Left kidney (tissue), 2 donors: ENCODE results near the gene VPS35L. TPM values are rescaled to one million over a fixed set of nuclear protein-coding genes. Genes with fewer than 3 reads are reported as not detected.
A peak's percentile ranks its signal among the peaks of the same experiment; 100 is the strongest.
"Not testable (repeated sequence)": the region's sequence is repeated elsewhere in the genome, so short reads cannot be mapped to it uniquely, and the experiment has no call there.

Experiments
- DNase-seq: peaks from one replicate; pipeline ENCODE4 v3.0.0-alpha.2; 2013
- polyA plus RNA-seq: library from polyadenylated mRNA; unstranded; fragments of 120-200 nt; gene quantifications from one replicate; pipeline ENCODE4 v1.2.1, GENCODE V29; 2013; ENCODE audit not compliant: insufficient read length

VPS35L gene
- polyA plus RNA-seq, 1 donor: 68.2 TPM

GRCh38 chr16:19644877-19645276 is 89.4 kb downstream of the VPS35L start:
- DNase-seq: no peak

DNA sequence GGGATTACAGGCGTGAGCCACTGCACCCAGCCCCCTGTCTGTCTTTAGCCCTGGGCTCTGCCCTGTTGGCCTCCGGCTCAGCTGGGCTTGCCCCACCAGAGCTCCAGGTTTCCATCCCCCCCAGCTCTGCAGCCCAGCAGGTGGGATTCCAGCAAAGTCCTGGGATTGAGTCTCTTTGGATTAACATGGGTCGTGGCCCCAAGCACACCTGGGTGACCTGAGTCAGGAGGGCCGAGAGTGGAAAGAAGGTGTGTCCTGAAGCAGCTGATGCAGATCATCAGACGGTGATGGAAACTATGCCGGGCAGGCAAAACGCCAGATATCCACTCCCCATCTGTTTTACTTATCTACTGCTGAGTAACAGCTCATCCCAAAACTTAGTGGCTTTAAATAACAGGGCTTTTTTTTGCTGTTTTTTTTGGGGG is 90.1 kb downstream of the VPS35L start:
- no peak for DNase-seq

- DNase-seq: no peak
These were observed 94.5 kb downstream of the VPS35L start for GRCh38 chr16:19649980-19650379.

GRCh38 chr16:19654147-19654546 is 98.6 kb downstream of the VPS35L start:
- no peak for DNase-seq

GRCh38 chr16:19655242-19655777 is 99.8 kb downstream of the VPS35L start:
- no peak for DNase-seq

DNA sequence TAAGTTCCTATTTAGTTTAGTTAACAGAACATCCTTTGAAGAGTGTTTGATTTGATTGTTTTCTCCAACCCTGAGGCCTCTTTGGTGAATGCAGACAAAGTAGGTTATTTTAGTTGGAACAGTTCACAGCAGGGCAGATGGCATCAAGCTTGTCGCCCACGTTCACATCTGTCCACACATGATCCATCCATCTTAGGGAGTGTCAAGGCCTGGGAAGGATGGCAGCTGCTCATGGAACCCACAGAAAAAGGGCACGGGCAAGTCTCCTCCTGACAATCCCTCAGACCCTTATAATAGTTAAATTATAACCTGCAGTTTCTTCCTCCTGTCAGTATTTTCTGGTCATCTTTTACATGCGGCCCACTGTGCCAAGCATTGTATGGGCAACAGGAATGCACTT is 102.3 kb downstream of the VPS35L start:
- DNase-seq: no peak

- no peak for DNase-seq
These were observed 104.1 kb downstream of the VPS35L start for GRCh38 chr16:19659554-19659953.

DNA sequence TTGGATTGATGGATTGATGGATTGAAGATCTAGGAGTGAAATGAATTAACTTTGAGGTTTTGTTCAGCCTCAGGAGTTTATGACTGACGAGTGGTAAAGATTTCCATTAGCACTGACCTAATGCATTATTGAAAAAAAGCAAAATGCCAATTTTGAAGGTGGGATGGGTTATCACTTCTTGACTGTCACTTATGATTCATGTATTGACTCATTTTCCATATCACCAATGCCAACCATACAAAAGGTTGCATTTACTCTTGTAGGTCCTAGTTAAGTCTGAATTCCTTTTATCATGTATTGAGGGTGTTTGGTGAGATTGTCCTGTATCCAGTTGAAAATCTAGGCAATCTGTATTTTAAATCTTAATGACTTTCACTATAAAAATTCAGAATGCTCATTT is 104.9 kb downstream of the VPS35L start:
- DNase-seq: no peak

GRCh38 chr16:19662351-19662750 is 106.8 kb downstream of the VPS35L start:
- no peak for DNase-seq

- DNase-seq: no peak
These were observed 108.7 kb downstream of the VPS35L start for GRCh38 chr16:19664166-19664565.

DNA sequence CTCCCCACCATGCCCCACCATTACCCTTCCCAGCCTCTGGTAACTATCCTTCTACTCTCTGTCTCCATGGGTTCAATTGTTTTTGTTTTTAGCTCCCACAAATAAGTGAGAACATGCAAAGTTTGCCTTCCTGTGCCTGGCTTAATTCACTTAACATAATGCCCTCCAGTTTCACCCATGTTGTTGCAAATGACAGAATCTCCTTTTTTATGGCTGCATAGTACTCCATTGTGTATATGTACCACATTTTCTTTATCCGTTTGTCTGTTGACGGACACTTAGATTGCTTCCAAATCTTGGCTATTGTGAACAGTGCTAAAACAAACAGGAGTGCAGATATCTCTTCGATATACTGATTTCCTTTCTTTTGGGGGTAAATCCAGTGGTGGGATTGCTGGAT is 109.8 kb downstream of the VPS35L start:
- DNase-seq: not testable (repeated sequence)

- DNase-seq: no peak
These were observed 111.0 kb downstream of the VPS35L start for GRCh38 chr16:19666477-19666876.

GRCh38 chr16:19672378-19672777 is 116.9 kb downstream of the VPS35L start:
- no peak for DNase-seq

DNA sequence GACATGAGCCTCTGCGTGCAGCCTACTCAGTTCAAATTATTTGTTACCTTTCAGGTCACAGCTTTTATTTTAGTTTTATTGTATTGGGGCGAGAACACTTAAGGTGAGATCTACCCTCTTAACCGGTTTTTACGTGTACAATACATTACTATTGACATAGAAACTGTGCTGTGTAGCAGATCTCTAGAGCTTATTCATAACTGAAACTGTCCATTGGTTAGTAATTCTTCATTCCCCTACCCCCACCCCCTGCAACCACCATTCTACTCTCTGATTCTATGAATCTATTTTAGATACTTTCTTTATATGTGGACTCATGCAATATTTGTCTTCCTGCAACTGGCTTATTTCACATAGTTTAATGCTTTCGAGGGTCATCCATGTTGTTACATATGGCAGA is 119.0 kb downstream of the VPS35L start:
- no peak for DNase-seq

GRCh38 chr16:19677402-19677801 is 121.9 kb downstream of the VPS35L start:
- no peak for DNase-seq

DNA sequence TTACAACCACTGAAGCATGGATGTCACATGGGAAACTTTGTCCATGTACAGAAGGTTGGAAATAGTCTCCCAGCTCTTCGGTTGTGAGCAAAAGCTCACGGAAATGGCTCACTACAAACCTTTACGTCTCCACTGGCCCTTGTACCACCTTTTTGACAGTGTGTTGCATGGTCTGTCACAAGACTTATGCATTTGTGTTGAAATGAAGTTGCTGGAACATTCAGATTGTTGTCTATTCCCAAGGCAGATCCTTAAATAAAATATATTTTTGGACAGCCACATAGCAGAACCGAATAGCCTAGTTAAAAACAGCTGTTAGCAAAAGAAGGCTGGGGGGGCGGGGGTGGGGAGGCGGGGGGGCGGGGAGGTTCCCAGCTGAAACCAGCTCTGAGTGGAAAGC is 123.3 kb downstream of the VPS35L start:
- DNase-seq: no peak

DNA sequence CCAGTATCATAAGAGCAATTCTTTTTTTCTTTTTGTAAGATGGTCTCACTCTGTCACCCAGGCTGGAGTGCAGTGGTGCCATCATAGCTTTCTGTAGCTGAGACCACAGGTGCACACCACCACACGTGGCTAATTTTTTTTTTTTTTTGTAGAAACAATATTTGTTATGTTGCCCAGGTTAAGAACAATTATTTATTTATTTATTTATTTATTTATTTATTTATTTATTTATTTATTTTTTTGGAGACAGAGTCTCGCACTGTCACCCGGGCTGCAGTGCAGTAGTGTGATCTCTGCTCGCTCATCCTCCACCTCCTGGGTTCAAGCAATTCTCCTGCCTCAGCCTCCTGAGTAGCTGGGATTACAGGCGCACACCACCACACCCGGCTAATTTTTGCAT is 123.8 kb downstream of the VPS35L start:
- not testable (repeated sequence) for DNase-seq

GRCh38 chr16:19680881-19681340 is 125.4 kb downstream of the VPS35L start:
- peak; percentile 28 for DNase-seq

GRCh38 chr16:19681637-19682036 is 126.1 kb downstream of the VPS35L start:
- DNase-seq: no peak

- DNase-seq: no peak
These were observed 128.1 kb downstream of the VPS35L start for GRCh38 chr16:19683453-19684236.

- no peak for DNase-seq
These were observed 129.7 kb downstream of the VPS35L start for GRCh38 chr16:19685176-19685575.

DNA sequence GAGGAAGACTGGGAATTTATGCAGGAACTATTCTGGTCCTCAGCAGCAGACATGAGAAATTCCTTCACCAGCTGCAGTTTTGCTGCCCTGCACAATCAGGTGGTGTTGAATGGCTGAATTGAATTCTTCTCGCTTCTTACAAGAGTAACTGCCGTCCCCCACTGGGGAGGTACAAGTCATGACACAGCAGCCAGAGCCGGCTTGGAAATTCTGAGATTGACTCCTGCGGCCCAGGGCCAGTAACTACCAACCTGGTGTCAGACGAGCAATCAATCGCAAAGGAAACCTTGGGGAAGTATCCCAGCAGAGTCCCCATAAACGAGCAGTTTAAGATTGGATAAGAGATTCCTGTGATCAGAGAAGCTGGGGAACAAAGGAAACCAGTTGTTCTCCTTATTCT is 131.8 kb downstream of the VPS35L start:
- no peak for DNase-seq

DNA sequence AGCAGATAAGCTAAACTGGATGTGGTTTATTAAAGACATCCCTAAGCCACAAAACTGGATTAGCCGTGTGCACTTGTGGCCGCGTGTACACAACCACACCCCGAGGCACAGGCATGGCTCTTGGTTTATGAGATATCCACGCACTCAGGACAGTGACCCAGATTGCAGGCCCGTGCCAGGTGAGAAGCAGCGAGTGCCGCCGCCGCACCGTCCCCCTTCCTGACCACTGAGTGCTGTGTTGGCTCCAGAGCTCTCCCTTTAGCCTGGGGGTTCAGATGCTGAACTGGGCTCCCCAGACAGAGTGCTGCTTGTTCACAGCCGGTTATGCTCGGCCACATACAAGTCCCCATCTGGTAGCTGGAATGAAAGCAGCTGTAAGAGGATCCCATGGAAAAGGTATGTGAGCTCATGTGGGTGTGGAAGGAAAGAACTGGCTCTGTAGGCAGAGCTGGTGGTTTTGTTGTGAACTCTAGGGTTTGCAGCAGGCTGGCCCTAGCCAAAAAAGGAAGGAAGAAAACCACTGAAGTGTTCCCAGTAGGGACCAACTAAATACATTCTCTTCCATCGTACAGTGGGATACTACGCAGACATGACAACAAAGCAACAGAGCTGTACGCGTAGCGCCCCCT is 133.0 kb downstream of the VPS35L start:
- DNase-seq: no peak

- DNase-seq: no peak
These were observed 133.8 kb downstream of the VPS35L start for GRCh38 chr16:19689342-19689741.
